Epithelial cell of esophagus (primary cell): ENCODE measurements around the gene PPP1R14B.

Experiments
- DNase-seq: peaks from one replicate; pipeline ENCODE4 v3.0.0; 2010; ENCODE audit warnings: low read depth
- H3K4me3 ChIP-seq: 2 replicates; pipeline ENCODE4 v1.5.1; 2011; ENCODE audit warnings: mild to moderate bottlenecking, low read length, control low read depth
- CTCF ChIP-seq: IDR thresholded peaks from 2 replicates; pipeline ENCODE4 v1.5.1; 2011; ENCODE audit warnings: low read depth, mild to moderate bottlenecking, low read length, control low read depth, inconsistent platforms; ENCODE audit not compliant: insufficient read depth; ENCODE audit errors: missing control alignments

The PPP1R14B gene

GRCh38 chr11:64211181-64211872 lies 35.4 kb downstream of the PPP1R14B start:
- no peak for TF ChIP-seq CTCF
- H3K4me3 ChIP-seq = no peak overlapping the region
- no peak for DNase-seq

- no peak for TF ChIP-seq CTCF
- no peak overlapping the region for H3K4me3 ChIP-seq
Observed at GRCh38 chr11:64210301-64211020, 36.3 kb downstream of the PPP1R14B start.

GRCh38 chr11:64209563-64209843 lies 37.2 kb downstream of the PPP1R14B start:
- no peak overlapping the region for H3K4me3 ChIP-seq
- no peak for DNase-seq
- TF ChIP-seq CTCF = no peak

More at GRCh38 chr11:64210301-64211020, 36.3 kb downstream of the PPP1R14B start:
- DNase-seq = no peak

GRCh38 chr11:64208796-64209562 lies 37.8 kb downstream of the PPP1R14B start:
- no peak overlapping the region for H3K4me3 ChIP-seq
- no peak for TF ChIP-seq CTCF
- no peak for DNase-seq

GRCh38 chr11:64208086-64208795 lies 38.5 kb downstream of the PPP1R14B start:
- no peak for DNase-seq
- no peak overlapping the region for H3K4me3 ChIP-seq
- TF ChIP-seq CTCF = no peak

GRCh38 chr11:64207256-64208085 lies 39.3 kb downstream of the PPP1R14B start:
- TF ChIP-seq CTCF = no peak
- no peak overlapping the region for H3K4me3 ChIP-seq
- no peak for DNase-seq
